GM19239 (cell line): ENCODE results near the gene STX3.

ENCODE experiments used
- DNase-seq: peaks from one replicate; pipeline ENCODE4 v3.0.0; 2011; ENCODE audit warnings: low spot score; ENCODE audit not compliant: insufficient read length
- FAIRE-seq: peaks from 2 replicates; lab custom pipeline; 2011; peaks lifted over from hg19 to GRCh38; lab: Jason Lieb, UNC

Gene STX3

GRCh38 chr11:59754859-59755700 lies at the start of gene STX3:
STX3 (plus strand) TSS chr11:59755376; CDS start chr11:59755606, 230 bp downstream.
- DNase-seq, result peak; percentile 63
- FAIRE-seq, result peak; percentile 31

GRCh38 chr11:59706518-59707285 lies 48.5 kb upstream of the STX3 start:
- DNase-seq (no peak), FAIRE-seq (no peak)

- FAIRE-seq, result no peak
- DNase-seq, result no peak
Measured at GRCh38 chr11:59707371-59707770, 47.8 kb upstream of the STX3 start.

GRCh38 chr11:59708537-59708936 lies 46.6 kb upstream of the STX3 start:
- DNase-seq (no peak), FAIRE-seq (no peak)

DNA sequence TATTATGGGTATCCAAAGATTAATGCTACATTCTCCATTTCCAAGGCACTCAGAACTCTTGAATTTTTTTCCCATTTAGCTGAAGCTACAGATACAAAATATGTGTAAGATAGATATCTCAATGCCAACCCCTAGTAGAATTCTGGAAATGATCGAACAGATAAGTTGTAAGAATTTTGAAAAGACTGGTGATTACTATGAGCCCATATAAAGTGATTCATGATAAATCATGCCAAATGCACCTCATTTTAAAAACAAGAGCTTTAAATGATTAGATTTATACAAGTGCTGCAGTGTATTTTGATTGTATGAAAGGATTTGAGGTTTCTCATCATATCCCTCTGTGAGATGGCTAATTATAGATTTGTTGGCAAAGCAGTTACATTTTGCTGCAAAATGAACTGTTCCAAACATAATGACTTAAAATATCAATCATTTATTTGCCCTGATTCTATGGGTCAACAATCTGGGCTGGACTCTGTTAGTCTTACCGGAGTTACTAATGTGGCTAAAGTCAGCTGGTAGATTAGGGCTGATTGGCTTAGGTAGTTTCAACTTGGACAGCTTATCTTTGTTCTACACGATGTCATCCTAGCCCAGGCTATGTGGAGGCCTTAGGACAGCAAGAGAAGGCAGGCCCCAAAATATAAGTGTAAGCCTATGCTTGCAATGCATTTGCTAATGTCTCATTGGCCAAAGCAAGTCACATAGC lies 44.9 kb upstream of the STX3 start:
- DNase-seq (no peak), FAIRE-seq (no peak)

DNA sequence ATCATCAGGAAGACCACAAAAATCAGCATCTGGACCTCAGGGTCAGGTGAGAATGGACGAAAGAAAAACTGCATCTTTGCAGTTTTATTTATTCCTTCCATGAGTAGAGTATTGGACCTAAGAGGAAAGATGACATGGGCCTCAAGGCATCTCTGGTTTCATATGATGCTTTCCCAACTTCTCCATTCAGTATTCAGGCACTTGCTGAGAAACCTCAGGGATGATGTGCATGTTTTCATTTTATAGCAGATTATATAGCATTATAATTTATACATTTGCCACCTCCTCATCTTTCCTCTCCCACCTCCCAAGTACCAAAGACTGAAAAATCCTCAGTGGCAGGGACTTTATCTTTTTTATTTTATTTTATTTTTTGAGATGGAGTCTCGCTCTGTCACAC lies 41.4 kb upstream of the STX3 start, which contains the start of gene OR10V1:
Gene OR10V1, minus strand, starts transcription at position 101 of the 400 bp plus-strand sequence. Its CDS starts 0 bp downstream, at position 101.
- FAIRE-seq (no peak), DNase-seq (no peak)

DNA sequence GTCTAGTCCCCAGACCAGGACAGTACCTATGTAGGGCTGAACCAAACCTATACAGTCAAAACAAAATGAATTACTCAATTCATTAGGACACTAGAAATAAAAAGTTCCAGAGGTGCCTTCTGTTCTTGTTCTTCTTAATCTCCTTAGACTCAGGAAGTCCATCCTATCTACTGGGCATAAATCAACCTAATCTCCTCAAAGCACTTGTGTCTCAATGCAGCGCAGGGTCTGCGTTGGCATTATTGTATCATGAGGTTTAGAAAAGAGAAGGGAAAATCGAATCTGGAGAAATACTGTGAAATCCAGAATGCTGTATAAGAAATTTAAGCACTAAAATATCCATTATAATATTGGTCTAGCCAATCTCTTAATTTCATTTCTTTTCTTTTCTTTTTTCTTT lies 39.1 kb upstream of the STX3 start:
- FAIRE-seq, result no peak
- DNase-seq, result no peak

- no peak for FAIRE-seq
Measured at GRCh38 chr11:59719556-59719955, 35.6 kb upstream of the STX3 start.

DNA sequence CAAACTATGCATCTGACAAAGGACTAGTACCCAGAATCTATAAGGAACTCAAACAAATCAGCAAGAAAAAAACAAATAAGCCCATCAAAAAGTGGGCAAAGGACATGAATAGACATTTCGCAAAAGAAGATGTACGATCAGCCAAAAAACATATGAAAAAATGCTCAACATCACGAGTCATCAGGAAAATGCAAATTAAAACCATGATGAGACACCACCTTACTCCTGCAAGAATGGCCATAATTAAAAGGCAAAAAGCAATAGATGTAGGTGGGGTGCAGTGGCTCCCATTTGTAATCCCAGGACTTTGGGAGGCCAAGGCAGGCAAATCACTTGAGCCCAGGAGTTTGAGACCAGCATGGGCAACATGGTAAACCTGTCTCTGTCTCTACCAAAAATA lies 31.1 kb upstream of the STX3 start:
- DNase-seq (no peak), FAIRE-seq (no peak)

More at GRCh38 chr11:59719556-59719955, 35.6 kb upstream of the STX3 start:
- DNase-seq, result no peak

- FAIRE-seq (no peak), DNase-seq (no peak)
Measured at GRCh38 chr11:59727426-59727825, 27.8 kb upstream of the STX3 start.

DNA sequence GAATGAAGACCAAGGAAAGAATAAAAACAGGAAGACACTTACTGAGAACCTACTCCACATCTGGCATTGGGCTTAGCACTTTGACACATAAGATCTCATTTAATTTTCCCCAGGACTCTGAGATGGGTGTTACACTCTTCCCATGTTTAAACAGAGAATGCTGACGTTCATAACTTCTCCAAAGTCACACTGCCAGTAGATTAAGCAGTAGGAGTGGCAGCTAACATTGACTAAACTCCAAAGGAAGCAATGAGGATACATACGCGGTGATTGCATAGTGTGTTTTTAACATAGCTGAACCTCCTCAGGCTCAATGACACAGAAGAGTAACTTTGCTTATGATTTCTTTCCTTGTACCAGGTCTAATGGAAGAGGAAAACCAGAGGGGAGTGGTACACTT lies 27.0 kb upstream of the STX3 start:
- FAIRE-seq (no peak), DNase-seq (no peak)

DNA sequence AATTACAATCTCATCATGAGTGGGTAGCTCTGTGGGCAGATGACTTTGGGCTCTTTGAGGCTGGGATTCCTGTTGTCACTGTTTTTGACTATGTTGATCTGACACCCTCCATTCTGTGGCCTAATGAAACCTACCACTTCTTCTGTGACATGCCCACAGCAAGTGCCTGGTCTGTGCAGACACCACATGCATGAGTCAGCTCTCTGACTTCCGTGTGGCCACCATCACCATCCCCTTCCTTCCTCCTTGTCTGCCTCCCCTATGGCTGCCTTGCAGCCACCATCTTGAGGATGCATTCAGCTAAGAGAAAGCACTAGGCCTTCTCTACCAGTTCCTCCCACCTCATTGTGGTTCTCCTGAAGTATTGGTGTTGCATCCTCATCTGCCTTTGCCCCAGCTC lies 26.3 kb upstream of the STX3 start:
- no peak for DNase-seq
- no peak for FAIRE-seq

DNA sequence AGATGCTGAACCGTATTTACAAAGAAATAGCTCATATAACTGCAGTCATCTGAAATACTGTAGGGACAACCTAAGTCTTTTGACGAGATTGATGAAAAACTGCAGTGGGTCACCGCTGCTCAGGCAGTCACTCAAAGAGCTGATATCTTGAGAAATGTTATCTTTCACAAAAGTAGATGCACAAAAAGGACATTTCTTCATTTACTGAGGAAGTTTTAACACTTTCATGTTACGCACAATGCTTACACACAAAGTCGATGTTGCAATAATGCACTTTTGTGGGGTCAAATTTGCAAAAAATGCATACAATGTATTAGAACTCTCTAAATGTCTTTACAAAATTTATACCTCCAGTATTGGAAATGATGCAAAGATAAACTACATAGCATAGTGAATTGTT lies 25.3 kb upstream of the STX3 start:
- DNase-seq (no peak), FAIRE-seq (no peak)

DNA sequence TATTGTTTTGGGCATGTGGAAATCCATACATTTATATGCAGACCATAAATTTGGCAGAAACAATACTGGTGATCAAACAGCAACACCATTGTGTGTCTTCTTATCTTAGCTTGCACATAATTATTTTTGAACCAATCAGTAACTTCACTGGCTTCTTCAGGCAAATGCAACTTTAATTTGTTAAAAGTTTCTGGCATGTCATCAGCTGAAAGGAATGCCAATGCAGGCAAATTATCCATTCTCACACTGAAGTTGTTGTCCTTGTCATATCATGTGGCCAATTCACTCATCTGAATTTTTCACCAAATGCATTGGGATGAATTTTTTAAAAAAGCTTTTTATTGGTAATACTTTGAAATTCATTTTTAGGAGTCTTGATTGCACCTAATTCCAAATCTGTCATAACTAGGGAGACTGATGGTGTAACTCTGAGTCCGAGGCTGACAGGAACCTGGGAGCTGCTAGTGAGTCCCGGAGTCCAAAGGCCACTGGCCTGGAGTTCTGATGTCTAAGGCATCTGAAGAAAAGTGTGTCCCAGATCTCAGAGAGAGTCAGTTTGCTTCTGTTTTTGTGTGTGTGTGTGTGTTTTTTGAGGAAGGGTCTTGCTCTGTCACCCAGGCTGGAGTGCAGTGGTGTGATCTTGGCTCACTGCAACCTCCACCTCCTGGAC lies 24.1 kb upstream of the STX3 start:
- no peak for FAIRE-seq
- DNase-seq, result no peak

- DNase-seq, result no peak
- FAIRE-seq, result no peak
Measured at GRCh38 chr11:59746111-59746510, 9.1 kb upstream of the STX3 start.

- peak; percentile 92 for FAIRE-seq
Measured at GRCh38 chr11:59753650-59754493, 1.3 kb upstream of the STX3 start.

DNA sequence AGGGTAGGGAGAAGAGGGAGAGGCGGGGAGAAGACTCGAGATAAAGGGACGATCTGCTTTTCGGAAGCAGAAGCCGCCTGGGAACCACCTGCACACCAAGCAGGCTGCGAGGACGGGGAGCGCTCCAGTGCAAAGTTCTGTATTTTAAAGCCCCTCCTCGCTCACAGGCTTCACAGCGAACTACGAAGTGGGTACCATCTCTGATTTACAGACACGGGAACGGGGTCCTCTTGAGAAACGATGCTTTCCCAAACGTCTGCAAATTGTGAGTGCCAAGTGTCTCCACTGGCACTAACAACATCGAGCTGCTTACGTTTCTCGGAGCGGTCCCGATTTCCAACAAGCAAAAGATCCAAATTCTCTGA lies 700 bp upstream of the STX3 start:
- DNase-seq (peak; percentile 36), FAIRE-seq (no peak)

More at GRCh38 chr11:59753650-59754493, 1.3 kb upstream of the STX3 start:
- DNase-seq, result peak; percentile 90

DNA sequence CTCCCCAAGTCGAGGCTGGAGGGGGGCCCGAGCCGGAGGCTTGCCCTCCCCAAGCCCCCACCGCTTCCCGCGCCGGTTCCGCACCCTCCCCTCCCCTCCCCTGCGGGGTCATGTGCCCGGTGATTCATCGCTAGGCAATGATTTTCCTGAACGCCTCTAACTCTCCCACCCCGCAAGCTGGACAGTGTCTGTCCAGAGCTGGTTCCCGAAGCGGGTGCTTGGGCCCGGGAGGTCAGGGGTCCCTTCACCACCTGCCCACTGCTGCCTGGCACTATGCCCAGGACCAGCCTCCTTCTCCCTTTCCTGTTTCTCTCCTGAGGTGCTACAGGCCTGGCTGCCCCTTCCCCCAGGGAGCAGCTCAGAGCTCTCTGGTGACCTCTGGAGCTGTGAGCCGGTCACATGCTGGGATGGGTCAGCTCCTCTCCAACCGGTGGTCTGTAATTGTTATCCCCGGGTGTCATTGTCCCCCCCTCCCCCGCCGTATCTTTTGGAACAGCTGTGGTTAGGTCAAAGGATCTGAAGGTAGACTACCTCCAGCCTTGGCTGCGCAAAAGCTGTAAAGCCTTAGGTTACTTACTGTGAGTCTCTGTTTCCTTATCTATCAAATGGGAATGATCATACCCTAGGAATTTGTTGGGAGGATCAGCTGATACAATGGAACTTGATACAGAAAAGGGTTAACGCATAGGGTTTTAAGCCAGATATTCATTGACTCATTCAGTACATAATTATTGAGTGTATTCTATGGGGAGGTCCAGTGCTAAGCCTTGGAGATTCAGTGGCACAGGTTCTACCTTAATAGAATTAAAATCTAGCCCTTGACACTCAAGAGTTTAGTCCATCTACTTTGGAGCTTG lies 753 bp downstream of the STX3 start:
- DNase-seq, result no peak

GRCh38 chr11:59756558-59756840 lies 1.3 kb downstream of the STX3 start:
- DNase-seq (no peak), FAIRE-seq (no peak)

More for the DNA sequence above, 753 bp downstream of the STX3 start:
- no peak for FAIRE-seq
